AG04450 (cell line): ENCODE results near the gene CASP6. TPM values are rescaled to one million over a fixed set of nuclear protein-coding genes. Genes with fewer than 3 reads are reported as not detected.

Source experiments
- CTCF ChIA-PET: fragments of 300-600, 350-600 bp; formaldehyde crosslinking; extraction: SDS; loops from one replicate; lab custom pipeline; 2022; ENCODE audit warnings: antibody characterized with exemption, inconsistent platforms; lab: Charles Lee
- POLR2A ChIA-PET: fragments of 350-600 bp; formaldehyde crosslinking; extraction: SDS; loops from one replicate; lab custom pipeline; 2021; ENCODE audit warnings: antibody characterized with exemption, inconsistent platforms; lab: Yijun Ruan, JAX
- DNase-seq: peaks from one replicate; pipeline ENCODE4 v3.0.0-alpha.2; 2011; ENCODE audit warnings: low read depth, low spot score
- H3K27ac ChIP-seq: one replicate; pipeline ENCODE4 v1.5.1; 2012; ENCODE audit warnings: low read depth, low read length, control low read depth
- H3K27me3 ChIP-seq: one replicate; pipeline ENCODE4 v1.6.0; 2012; ENCODE audit warnings: low read length; ENCODE audit not compliant: control insufficient read depth, insufficient read depth
- H3K4me3 ChIP-seq: 2 replicates; pipeline ENCODE4 v1.5.1; 2011; ENCODE audit warnings: mild to moderate bottlenecking, low read depth, low read length, control low read depth
- H3K9me3 ChIP-seq: 2 replicates; pipeline ENCODE4 v1.5.1; 2012; ENCODE audit warnings: low read length; ENCODE audit not compliant: control insufficient read depth, insufficient read depth
- CTCF ChIP-seq: IDR thresholded peaks from 2 replicates; pipeline ENCODE4 v1.5.1; 2011; ENCODE audit warnings: low read depth, low read length, control low read depth, inconsistent platforms
- polyA plus RNA-seq: library from polyadenylated mRNA; depleted of rRNA; stranded (reverse); fragments of >200 nt; gene quantifications from 2 replicates; pipeline ENCODE4 v1.2.3, GENCODE V29; 2011

The CASP6 gene
- polyA plus RNA-seq, 1 experiment = 44.8 TPM

- no peak for DNase-seq
- POLR2A ChIA-PET = no interaction called here
- Histone ChIP-seq H3K27me3 (no peaks in the 10 kb centered on the region), H3K27ac (no peak overlapping the region), H3K9me3 (no peaks in the 10 kb centered on the region; the same call in 1 of the 2 replicates), H3K4me3 (no peak overlapping the region)
- CTCF ChIA-PET = interaction anchor here (0.6 to 4.9 kb wide), 7 partner anchors 9 to 644 kb away, joined by 3 to 28 read pairs (median 3); no protein-coding TSS in a partner anchor
- no peak for TF ChIP-seq CTCF
Measured at GRCh38 chr4:109699553-109700225, 3.6 kb downstream of the CASP6 start.

- Histone ChIP-seq H3K4me3 (no peak overlapping the region), H3K27ac (no peak overlapping the region), H3K9me3 (no peaks in the 10 kb centered on the region; the same call in 1 of the 2 replicates), H3K27me3 (no peaks in the 10 kb centered on the region)
- ChIA-PET POLR2A (no interaction called here), CTCF (no interaction called here)
- no peak for TF ChIP-seq CTCF
- DNase-seq = no peak
Measured at GRCh38 chr4:109698656-109699055, 4.6 kb downstream of the CASP6 start.

GRCh38 chr4:109691411-109691920 is 11.8 kb downstream of the CASP6 start:
- Histone ChIP-seq H3K9me3 (no peaks in the 10 kb centered on the region), H3K27me3 (no peaks in the 10 kb centered on the region), H3K4me3 (no peak overlapping the region), H3K27ac (no peak overlapping the region)
- no peak for TF ChIP-seq CTCF
- CTCF ChIA-PET = interaction anchor here (1.0 kb wide), 1 partner anchor 9 kb away, joined by 3 read pairs; no protein-coding TSS in a partner anchor
- no peak for DNase-seq
- POLR2A ChIA-PET = no interaction called here

- no peak for DNase-seq
- CTCF ChIA-PET = interaction anchor here (1.0 kb wide), 1 partner anchor 10 kb away, joined by 3 read pairs; no protein-coding TSS in a partner anchor
- Histone ChIP-seq H3K27me3 (no peaks in the 10 kb centered on the region), H3K4me3 (no peak overlapping the region), H3K27ac (no peak overlapping the region), H3K9me3 (no peaks in the 10 kb centered on the region)
- POLR2A ChIA-PET = no interaction called here
- TF ChIP-seq CTCF = no peak
Measured at GRCh38 chr4:109690690-109691410, 12.4 kb downstream of the CASP6 start.
